RWPE2 (cell line): Measurements from ENCODE around the gene HYOU1.

Source experiments
- ATAC-seq: fragments of 200-7000 bp; cut with Tn5 transposase; 3 replicates; pipeline ENCODE4 v1.9.1; 2021; ENCODE audit warnings: low read depth
- DNase-seq: peaks from one replicate; pipeline ENCODE4 v3.0.0-alpha.2; 2020; ENCODE audit warnings: low spot score
- H3K27ac ChIP-seq: fragments of 450-650 bp; 2 replicates; pipeline ENCODE4 v1.5.1; 2017; ENCODE audit warnings: mild to moderate bottlenecking; ENCODE audit not compliant: poor library complexity, severe bottlenecking
- H3K27me3 ChIP-seq: fragments of 250-450 bp; sonication (Bioruptor Pico); 2 replicates; pipeline ENCODE4 v1.5.1; 2021; ENCODE audit warnings: mild to moderate bottlenecking, moderate library complexity; ENCODE audit not compliant: insufficient read depth, poor library complexity, severe bottlenecking
- H3K36me3 ChIP-seq: fragments of 250-450 bp; sonication (Bioruptor Pico); 2 replicates; pipeline ENCODE4 v1.5.1; 2020; ENCODE audit warnings: low read depth, mild to moderate bottlenecking, moderate library complexity
- H3K4me1 ChIP-seq: fragments of 250-450 bp; sonication (Bioruptor Pico); 2 replicates; pipeline ENCODE4 v1.5.1; 2021; ENCODE audit warnings: mild to moderate bottlenecking, moderate library complexity; ENCODE audit not compliant: insufficient read depth, poor library complexity, severe bottlenecking
- H3K4me3 ChIP-seq: fragments of 250-450 bp; sonication (Bioruptor Pico); 2 replicates; pipeline ENCODE4 v1.5.1; 2021; ENCODE audit warnings: mild to moderate bottlenecking, moderate library complexity; ENCODE audit not compliant: severe bottlenecking
- H3K9me3 ChIP-seq: fragments of 250-450 bp; sonication (Bioruptor Pico); 2 replicates; pipeline ENCODE4 v1.5.1; 2021; ENCODE audit warnings: mild to moderate bottlenecking, moderate library complexity; ENCODE audit not compliant: severe bottlenecking
- CTCF ChIP-seq: fragments of 450-650 bp; IDR thresholded peaks from one replicate; pipeline ENCODE4 v1.5.1; 2017; ENCODE audit warnings: mild to moderate bottlenecking, moderate library complexity; ENCODE audit not compliant: poor library complexity, severe bottlenecking

The HYOU1 gene

DNA sequence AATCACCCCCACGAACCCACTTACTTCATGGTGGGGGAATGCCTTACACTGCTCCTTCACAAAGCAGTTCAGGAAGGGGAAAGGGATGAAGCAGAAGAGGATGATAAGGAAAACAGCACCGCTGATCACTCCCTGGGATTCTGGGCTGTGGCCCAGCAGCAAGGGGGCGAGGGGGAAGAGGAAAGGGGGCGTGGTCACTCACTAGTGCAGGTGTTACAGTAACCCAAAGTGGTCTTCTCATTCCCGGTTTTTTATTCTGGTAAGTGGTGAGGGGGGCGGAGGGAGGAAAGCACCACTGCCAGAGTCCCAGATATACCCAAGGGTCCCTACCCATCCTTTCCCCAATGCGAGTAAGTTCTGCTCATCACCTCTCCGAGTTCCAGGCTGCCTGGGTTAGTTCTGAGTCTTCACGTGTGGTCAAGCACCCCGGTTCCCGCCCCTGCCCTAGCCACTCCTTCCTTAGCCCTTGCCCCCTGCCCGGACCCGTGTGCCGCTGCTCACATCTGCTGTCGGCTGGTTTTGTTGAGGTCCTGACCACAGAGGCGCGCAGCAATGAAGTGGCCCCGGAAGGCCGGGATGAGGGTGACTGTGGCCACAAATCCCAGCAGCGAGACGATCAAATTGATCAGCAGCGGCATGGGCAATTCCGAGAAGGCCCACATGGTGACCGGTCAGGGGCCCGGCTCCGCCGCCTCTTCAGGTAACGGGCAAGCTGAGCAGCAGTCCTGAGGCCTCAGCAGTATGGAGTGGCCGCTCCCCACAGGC, 44.2 kb upstream of the HYOU1 start:
- no peak for DNase-seq
- Histone ChIP-seq H3K4me3 (peak overlapping the region; percentile 66), H3K4me1 (peaks cover 4% of the 10 kb centered on the region), H3K27ac (peak overlapping the region; percentile 83), H3K36me3 (peaks cover 30% of the 10 kb centered on the region), H3K9me3 (no peaks in the 10 kb centered on the region), H3K27me3 (no peaks in the 10 kb centered on the region)
- peak; percentile 19 for ATAC-seq
- TF ChIP-seq CTCF = no peak

GRCh38 chr11:119100246-119100970, 43.4 kb upstream of the HYOU1 start:
- Histone ChIP-seq H3K27me3 (no peaks in the 10 kb centered on the region), H3K27ac (peak overlapping the region; percentile 83), H3K4me3 (peak overlapping the region; percentile 66), H3K4me1 (peaks cover 4% of the 10 kb centered on the region), H3K36me3 (peaks cover 34% of the 10 kb centered on the region), H3K9me3 (no peaks in the 10 kb centered on the region)
- DNase-seq (no peak), ATAC-seq (no peak)
- TF ChIP-seq CTCF = peak; percentile 73

DNA sequence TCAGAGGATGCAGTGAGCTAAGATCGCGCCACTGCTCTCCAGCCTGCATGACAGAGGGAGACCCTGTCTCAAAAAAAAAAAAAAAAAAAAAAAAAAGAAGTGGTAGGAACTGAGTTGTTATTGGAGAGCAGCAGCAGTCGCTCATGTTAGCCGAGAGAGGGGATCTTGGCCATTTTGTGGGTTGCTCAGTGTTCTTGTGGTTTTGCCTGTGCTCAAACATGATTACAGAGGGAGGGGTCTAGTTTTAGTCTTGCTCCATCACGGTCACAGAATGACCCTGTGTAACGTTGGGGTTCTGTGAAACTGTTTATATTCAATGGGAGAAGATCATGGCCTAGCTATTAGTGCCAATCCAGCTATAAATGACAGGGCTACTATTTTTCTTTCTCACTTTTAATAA, 42.7 kb upstream of the HYOU1 start:
- DNase-seq (no peak), ATAC-seq (no peak)
- no peak overlapping the region for H3K4me3 ChIP-seq
- H3K36me3 ChIP-seq = peaks cover 34% of the 10 kb centered on the region
- peaks cover 4% of the 10 kb centered on the region for H3K4me1 ChIP-seq
- no peaks in the 10 kb centered on the region for H3K27me3 ChIP-seq
- TF ChIP-seq CTCF = no peak
- H3K27ac ChIP-seq = no peak overlapping the region
- H3K9me3 ChIP-seq = no peaks in the 10 kb centered on the region

GRCh38 chr11:119095066-119095880, 38.3 kb upstream of the HYOU1 start:
- ATAC-seq (peak; percentile 79), DNase-seq (peak; percentile 99)
- Histone ChIP-seq H3K4me1 (no peaks in the 10 kb centered on the region), H3K36me3 (peaks cover 58% of the 10 kb centered on the region), H3K27ac (peak overlapping the region; percentile 77), H3K27me3 (no peaks in the 10 kb centered on the region), H3K4me3 (peak overlapping the region; percentile 98), H3K9me3 (no peaks in the 10 kb centered on the region)
- TF ChIP-seq CTCF = peak; percentile 55
